Esophagus (tissue), 2 donors: ENCODE data around the gene MYL5. TPM values are rescaled to one million over a fixed set of nuclear protein-coding genes. Genes with fewer than 3 reads are reported as not detected.
A peak's percentile ranks its signal among the peaks of the same experiment; 100 is the strongest.

ENCODE experiments used
- H3K27ac ChIP-seq, 2 donors: one replicate each; pipeline ENCODE4 v1.5.1; 2013; ENCODE audit warnings: low read depth in 2 of 2, mild to moderate bottlenecking in 2 of 2, inconsistent platforms in 1 of 2, low read length in 1 of 2, moderate library complexity in 1 of 2
- H3K27me3 ChIP-seq, 2 donors: one replicate each; pipeline ENCODE4 v1.6.1; 2013; ENCODE audit warnings: low read length in 2 of 2, control low read depth in 1 of 2, mild to moderate bottlenecking in 1 of 2; ENCODE audit not compliant: insufficient read depth in 2 of 2, control insufficient read depth in 1 of 2
- H3K36me3 ChIP-seq, 2 donors: one replicate each; pipeline ENCODE4 v1.6.1; 2013; ENCODE audit warnings: low read length in 1 of 2; ENCODE audit not compliant: control insufficient read depth in 2 of 2, insufficient read depth in 2 of 2
- H3K4me1 ChIP-seq, 2 donors: one replicate each; pipeline ENCODE4 v1.6.1; 2013; ENCODE audit warnings: low read length in 1 of 2; ENCODE audit not compliant: control insufficient read depth in 2 of 2, insufficient read depth in 2 of 2
- H3K4me3 ChIP-seq, 2 donors: one replicate each; pipeline ENCODE4 v1.5.1; 2013; ENCODE audit warnings: low read length in 2 of 2, mild to moderate bottlenecking in 2 of 2, low read depth in 1 of 2, moderate library complexity in 1 of 2
- H3K9me3 ChIP-seq, 2 donors: one replicate each; pipeline ENCODE4 v1.6.1; 2013; ENCODE audit warnings: mild to moderate bottlenecking in 2 of 2, low read depth in 1 of 2, low read length in 1 of 2, moderate library complexity in 1 of 2; ENCODE audit not compliant: control insufficient read depth in 2 of 2, insufficient read depth in 1 of 2
- WGBS, 2 donors: extraction: QIAGEN DNeasy Blood & Tissue Kit; methylation state at CpG; one replicate each; pipeline ENCODE4 v1.1.7; 2013; 5-methylcytosine and 5-hydroxymethylcytosine counted together
- polyA plus RNA-seq, 2 donors: library from polyadenylated mRNA; stranded (reverse); fragments of 200-250 nt; gene quantifications; one replicate each; pipeline ENCODE4 v1.2.3, GENCODE V29; 2013
- donor health status: healthy with polysubstance abuse.
- donor health status: Bipolar disorder and iron deficiency.

MYL5 gene
- polyA plus RNA-seq, 2 donors = 17.9 to 22.4 TPM

DNA sequence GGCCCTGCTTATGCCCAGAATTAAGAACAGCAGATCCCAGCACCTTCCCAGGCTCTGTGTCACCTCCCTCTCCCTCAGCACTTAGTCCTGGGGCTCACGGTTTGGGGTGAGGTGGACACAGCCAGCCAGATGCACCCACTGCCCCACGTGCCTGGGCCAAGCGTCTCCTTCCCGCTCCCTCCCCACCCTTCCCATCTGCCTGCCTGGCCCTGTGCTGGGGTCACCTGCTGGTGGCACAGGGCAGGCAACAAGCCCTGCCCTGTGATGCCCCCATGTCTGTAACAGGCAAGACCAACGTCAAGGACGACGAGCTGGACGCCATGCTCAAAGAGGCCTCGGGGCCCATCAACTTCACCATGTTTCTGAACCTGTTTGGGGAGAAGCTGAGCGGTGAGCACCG, 5.3 kb downstream of the MYL5 start:
- no peaks in the 10 kb centered on the region for H3K9me3 ChIP-seq
- H3K4me3 ChIP-seq = no peak overlapping the region
- no peaks in the 10 kb centered on the region for H3K27me3 ChIP-seq
- no peak overlapping the region for H3K27ac ChIP-seq
- H3K36me3 ChIP-seq = no peaks in the 10 kb centered on the region
- peaks cover 11 to 36% of the 10 kb centered on the region in 2 donors for H3K4me1 ChIP-seq
- 82 to 84% methylated on average over 11 of the region's 11 CpGs for WGBS, 2 donors

DNA sequence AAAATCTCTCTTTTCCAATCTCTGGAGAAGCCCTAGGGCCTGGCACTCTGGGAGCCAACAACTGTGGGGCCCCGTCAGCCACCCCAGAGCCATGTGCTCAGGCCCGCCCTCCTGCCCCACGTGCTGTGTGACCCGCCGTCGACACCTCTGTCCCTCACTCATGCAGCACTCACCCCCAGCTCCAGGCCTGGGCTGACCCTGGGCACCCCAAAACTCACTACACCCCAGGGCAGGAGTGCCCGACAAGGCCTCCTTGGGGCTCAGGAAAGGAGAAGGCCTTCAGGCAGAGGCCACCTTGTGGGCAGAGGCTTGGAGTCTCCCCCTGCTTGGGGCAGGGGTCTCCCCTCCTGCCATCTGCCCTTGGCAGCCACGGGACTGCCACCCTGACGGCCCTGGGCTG, 5.7 kb downstream of the MYL5 start:
- H3K27ac ChIP-seq = no peak overlapping the region
- no peak overlapping the region for H3K4me3 ChIP-seq
- H3K27me3 ChIP-seq = no peaks in the 10 kb centered on the region
- no peaks in the 10 kb centered on the region for H3K36me3 ChIP-seq
- WGBS, 2 donors = 81 to 86% methylated on average over 9 of the region's 9 CpGs
- peaks cover 10 to 33% of the 10 kb centered on the region in 2 donors for H3K4me1 ChIP-seq
- H3K9me3 ChIP-seq = no peaks in the 10 kb centered on the region

DNA sequence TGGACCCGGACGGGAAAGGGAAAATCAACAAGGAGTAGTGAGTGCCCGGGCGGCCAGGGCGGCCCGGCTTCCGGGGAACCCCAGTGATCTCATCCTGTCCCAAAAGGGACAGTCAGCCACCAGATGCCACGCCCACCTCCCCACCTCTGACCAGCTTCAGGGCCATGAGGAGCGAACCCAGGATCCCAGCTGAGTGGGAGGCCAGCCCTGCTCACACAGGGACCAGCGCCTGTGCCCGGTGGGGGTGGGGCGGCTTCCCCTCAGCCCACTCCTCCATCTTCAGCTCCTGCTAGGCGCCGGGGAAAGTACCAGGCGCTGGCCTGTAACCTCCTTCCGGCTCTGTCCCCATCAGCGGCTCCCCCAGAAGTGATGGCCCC, 6.2 kb downstream of the MYL5 start:
- no peak overlapping the region for H3K27ac ChIP-seq
- H3K4me3 ChIP-seq = no peak overlapping the region
- H3K36me3 ChIP-seq = no peaks in the 10 kb centered on the region
- 68 to 69% methylated on average over 16 to 17 of the region's 17 CpGs for WGBS, 2 donors
- no peaks in the 10 kb centered on the region for H3K9me3 ChIP-seq
- peaks cover 6 to 29% of the 10 kb centered on the region in 2 donors for H3K4me1 ChIP-seq
- no peaks in the 10 kb centered on the region for H3K27me3 ChIP-seq

DNA sequence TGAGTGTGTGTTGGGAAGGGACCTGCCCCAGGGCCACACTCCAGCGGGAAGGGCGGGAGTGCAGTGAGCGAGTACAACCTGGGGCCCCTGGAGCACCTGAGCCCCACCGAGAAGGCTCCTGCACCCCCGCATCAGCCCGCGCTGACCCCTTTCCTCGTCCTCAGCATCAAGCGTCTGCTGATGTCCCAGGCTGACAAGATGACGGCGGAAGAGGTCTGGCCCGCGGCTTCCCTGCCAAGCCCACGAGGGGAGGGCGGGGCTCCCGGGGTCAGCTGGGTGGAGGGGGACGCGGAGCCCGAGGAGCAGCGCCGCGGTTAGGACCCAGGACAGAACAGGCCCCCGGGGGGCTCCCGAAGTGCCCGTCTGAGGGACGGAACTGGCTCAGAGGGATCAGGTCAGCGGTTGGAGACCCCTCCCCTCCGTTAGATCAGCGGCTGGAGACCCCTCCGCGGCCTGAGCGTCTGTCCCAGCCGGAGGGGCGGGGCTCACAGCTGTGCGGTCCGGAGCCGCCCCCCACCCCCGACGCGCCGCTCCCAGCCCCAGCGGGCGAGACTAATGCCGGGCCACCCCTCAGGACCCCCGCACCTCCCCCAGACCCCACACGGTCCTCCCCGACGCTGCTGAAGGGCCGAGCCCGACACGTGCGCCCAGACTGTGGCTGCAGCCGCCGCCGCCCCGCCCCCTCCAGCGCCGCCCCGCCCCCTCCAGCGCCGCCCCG, 6.7 kb downstream of the MYL5 start:
- H3K27me3 ChIP-seq = no peaks in the 10 kb centered on the region
- peak overlapping the region in 1 of 2 donors; percentile 30 for H3K4me3 ChIP-seq
- H3K27ac ChIP-seq = no peak overlapping the region
- WGBS, 2 donors = 13% methylated on average over 37 to 59 of the region's 62 CpGs
- H3K9me3 ChIP-seq = no peaks in the 10 kb centered on the region
- H3K4me1 ChIP-seq = peaks cover 6 to 27% of the 10 kb centered on the region in 2 donors
- H3K36me3 ChIP-seq = no peaks in the 10 kb centered on the region

DNA sequence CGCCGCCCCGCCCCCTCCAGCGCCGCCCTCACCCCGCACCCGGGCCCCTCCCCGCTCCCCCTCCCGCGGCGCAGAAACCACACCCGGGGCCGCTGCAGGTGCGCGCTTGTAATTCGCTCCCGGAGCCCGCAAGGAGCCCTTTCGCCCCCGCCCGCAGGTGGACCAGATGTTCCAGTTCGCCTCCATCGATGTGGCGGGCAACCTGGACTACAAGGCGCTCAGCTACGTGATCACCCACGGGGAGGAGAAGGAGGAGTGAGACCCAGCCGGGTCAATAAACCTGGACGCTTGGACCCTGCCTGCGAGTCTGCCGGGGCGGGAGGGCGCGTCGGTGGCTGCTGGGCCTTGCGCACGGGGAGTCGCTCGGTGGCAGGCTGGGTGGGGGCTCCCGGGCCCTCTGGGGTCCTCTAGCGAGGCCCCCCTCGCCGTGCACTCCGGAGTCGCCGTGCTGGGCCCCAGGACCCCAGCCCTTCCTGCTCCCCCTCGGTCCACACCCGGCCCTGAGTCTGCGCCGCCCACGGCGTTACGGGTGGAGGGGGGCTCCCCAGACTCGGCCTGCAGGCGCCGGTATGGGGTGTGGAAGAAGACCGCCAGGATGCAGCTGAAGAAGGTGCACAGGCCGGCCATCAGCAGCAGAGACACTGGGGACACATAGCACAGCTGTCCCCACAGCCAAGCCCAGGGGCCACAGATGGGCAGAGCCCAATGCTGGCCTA, 7.6 kb downstream of the MYL5 start:
- no peaks in the 10 kb centered on the region for H3K27me3 ChIP-seq
- peaks cover 6 to 33% of the 10 kb centered on the region in 2 donors for H3K4me1 ChIP-seq
- H3K4me3 ChIP-seq = no peak overlapping the region
- H3K9me3 ChIP-seq = no peaks in the 10 kb centered on the region
- WGBS, 2 donors = 68 to 70% methylated on average over 39 to 58 of the region's 58 CpGs
- peak overlapping the region in 1 of 2 donors; percentile 37 for H3K27ac ChIP-seq
- H3K36me3 ChIP-seq = no peaks in the 10 kb centered on the region

DNA sequence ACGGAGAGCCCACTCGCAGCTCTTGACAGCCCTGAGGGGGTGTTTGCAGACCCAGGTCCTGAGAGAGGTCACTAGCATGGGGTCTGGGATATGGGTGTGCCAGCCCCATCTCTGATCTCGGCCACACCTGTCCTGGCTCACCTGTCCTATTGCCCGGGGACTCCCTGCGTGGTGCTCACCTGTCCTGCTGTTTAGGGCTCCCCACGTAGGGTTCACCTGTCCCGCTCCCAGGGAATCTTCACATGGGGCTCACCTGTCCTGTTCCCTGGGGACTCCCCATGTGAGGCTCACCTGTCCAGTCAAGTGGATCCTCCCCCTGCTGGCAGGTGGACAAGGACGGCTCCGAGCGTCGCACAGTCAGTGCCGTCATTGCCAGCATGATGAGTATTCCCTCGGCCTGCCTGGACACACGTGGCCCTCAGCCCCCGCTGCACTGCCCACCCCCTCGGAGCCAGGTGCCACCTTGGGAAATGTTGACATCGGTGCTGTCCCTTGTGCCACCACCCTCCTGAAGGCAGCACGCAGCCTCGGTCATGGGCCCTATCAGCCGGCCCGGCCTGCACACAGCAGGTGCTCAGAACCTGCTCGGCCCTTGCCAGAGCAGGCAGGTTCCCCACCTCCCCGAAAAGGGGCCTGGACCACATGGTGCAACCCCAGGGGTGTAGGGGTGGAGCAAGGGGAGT, 8.3 kb downstream of the MYL5 start:
- Histone ChIP-seq H3K4me1 (peaks cover 9 to 34% of the 10 kb centered on the region in 2 donors), H3K4me3 (no peak overlapping the region), H3K36me3 (no peaks in the 10 kb centered on the region), H3K9me3 (no peaks in the 10 kb centered on the region), H3K27ac (no peak overlapping the region), H3K27me3 (no peaks in the 10 kb centered on the region)
- WGBS, 2 donors = 70 to 78% methylated on average over 22 to 23 of the region's 23 CpGs

DNA sequence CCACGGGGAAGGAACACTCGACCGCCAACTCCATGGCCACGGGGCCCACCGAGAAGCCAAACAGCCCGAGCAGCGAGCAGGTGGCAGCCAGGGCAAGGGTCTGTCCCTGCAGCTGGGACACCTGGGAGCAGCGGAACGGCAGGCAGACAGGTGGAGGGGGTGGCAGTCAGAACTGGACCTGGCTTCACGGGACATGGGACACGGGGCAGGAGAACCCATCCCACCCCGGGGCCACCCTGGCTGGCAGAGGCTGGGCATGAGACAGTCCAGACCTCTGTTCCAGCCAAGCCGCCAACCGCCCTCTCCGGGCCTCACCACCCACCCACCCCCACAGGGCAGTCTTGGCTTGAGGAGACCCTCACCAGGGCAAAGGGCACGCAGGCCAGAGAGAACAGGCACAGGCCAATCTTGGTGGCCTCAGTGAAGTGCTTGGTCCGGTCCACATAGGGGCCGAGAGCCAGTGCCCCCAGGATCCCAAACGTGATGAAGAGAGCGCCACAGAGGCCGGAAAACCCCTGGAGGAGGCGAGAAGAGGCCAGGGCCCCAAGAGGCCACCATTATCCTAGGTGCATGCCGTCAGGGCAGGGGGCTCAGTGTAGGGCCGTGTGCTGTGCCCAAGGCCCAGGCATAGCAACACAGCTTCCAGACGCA, 9.0 kb downstream of the MYL5 start:
- WGBS, 2 donors = 73 to 74% methylated on average over 25 of the region's 25 CpGs
- Histone ChIP-seq H3K27ac (no peak overlapping the region), H3K4me3 (no peak overlapping the region), H3K9me3 (no peaks in the 10 kb centered on the region), H3K36me3 (no peaks in the 10 kb centered on the region), H3K27me3 (no peaks in the 10 kb centered on the region), H3K4me1 (peaks cover 10 to 32% of the 10 kb centered on the region in 2 donors)

DNA sequence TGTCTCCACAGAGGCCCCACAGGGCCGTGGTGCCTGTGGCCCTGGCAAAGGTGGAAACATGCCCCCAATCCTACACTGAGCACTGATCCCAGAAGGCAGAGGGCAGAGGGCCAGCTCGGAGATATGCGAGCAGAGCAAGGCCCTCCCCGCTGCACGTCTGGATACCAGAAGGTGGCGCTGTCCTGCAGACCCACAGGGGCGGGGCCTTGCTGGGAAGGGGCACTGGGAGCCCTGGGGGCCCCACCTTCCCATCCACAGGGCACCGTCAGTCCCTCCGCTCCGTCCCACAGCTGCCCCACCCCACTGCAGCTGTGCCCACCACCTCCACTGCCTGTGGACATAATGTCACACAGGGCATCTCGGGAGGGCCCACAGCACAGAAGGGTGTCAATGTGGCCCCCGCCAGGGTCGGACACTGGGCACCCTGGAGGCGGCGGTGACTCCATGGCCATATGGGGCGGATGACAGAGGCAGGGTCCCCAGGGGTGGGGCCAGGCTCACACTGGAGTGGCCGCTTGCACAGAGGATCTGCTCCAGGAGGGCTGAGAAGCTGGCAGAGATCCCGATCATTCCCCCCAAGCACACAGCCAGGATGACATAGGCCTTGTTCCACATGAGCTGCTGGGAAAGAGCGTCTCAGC, 9.8 kb downstream of the MYL5 start:
- H3K27ac ChIP-seq = no peak overlapping the region
- no peaks in the 10 kb centered on the region for H3K27me3 ChIP-seq
- WGBS, 2 donors = 42% methylated on average over 19 of the region's 19 CpGs
- peaks cover 12 to 37% of the 10 kb centered on the region in 2 donors for H3K4me1 ChIP-seq
- no peaks in the 10 kb centered on the region for H3K36me3 ChIP-seq
- H3K9me3 ChIP-seq = no peaks in the 10 kb centered on the region
- H3K4me3 ChIP-seq = no peak overlapping the region
